ENCODE measurements around the gene SCN3B.

The SCN3B gene

GRCh38 chr11:123594188-123594901 lies 60.1 kb downstream of the SCN3B start:
- no peak for DNase-seq

- DNase-seq: no peak
These were observed 60.9 kb downstream of the SCN3B start for GRCh38 chr11:123593570-123593969.

- no peak for DNase-seq
These were observed 64.0 kb downstream of the SCN3B start for GRCh38 chr11:123590296-123590912.

- no peak for DNase-seq
These were observed 65.6 kb downstream of the SCN3B start for GRCh38 chr11:123588864-123589262.

- no peak for DNase-seq
These were observed 66.1 kb downstream of the SCN3B start for GRCh38 chr11:123588117-123588863.

- no peak for DNase-seq
These were observed 66.9 kb downstream of the SCN3B start for GRCh38 chr11:123587559-123587958.

- DNase-seq: no peak
These were observed 67.4 kb downstream of the SCN3B start for GRCh38 chr11:123587044-123587443.

- DNase-seq: no peak
These were observed 67.9 kb downstream of the SCN3B start for GRCh38 chr11:123586568-123586967.

- DNase-seq: no peak
These were observed 68.7 kb downstream of the SCN3B start for GRCh38 chr11:123585706-123586105.

GRCh38 chr11:123585206-123585605 lies 69.2 kb downstream of the SCN3B start:
- DNase-seq: no peak

GRCh38 chr11:123584737-123585136 lies 69.7 kb downstream of the SCN3B start:
- DNase-seq: no peak

GRCh38 chr11:123584186-123584585 lies 70.2 kb downstream of the SCN3B start:
- no peak for DNase-seq

- no peak for DNase-seq
These were observed 71.4 kb downstream of the SCN3B start for GRCh38 chr11:123582992-123583504.

- DNase-seq: no peak
These were observed 72.6 kb downstream of the SCN3B start for GRCh38 chr11:123581651-123582399.

- peak; percentile 27 to 59 (median 50) for DNase-seq
These were observed 73.7 kb downstream of the SCN3B start for GRCh38 chr11:123580557-123581275.

- DNase-seq: no peak
These were observed 74.3 kb downstream of the SCN3B start for GRCh38 chr11:123580137-123580536.

GRCh38 chr11:123579482-123579812 lies 75.0 kb downstream of the SCN3B start:
- no peak for DNase-seq

Measured in T-helper 1 cell (primary cell).